ENCODE measurements around the gene ITPKB.

The ITPKB gene

DNA sequence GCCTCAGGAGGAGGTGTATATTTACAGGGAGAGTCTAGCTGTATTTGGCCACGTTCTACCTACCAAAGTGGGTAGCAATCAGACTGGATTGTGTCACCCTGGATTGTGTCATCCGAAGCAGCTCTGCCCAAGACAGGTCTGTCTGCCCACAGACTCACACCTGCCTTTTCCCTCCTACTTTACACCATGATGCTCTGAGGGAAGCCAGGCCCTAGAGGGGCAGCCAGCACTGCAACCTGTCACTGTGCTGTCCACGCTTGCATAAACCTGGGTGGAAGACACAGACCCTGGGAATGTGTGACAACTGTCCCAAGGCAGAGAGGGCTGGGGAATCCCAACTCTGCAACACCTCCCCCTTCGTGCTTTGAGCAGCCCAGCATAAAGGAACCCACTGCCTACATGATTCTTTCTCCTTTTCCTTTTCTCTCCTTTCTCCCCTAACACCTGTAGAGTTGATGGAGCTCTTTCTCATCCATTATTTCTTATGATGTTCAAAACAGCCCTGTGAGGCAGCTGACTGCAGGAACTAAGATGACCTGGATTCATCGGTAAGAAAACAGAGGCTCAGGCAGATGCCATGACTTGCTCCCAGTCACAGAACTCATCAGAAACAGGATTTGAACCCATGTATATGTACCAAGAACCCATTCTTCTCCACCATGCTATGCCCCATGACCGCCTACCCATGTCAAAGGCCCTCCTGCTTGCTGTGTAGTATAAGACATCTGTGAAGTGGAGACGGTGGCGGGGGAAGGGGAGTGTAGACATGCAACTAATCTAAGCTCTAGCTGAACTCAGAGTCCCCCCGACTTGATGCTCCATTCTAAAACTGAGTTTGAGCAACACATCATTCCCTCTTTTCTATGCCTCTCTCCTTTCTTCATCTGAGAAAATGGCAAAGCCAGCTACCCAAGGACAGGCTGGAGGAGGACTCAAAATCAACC, 55.9 kb downstream of the ITPKB start:
- no peak for DNase-seq

DNA sequence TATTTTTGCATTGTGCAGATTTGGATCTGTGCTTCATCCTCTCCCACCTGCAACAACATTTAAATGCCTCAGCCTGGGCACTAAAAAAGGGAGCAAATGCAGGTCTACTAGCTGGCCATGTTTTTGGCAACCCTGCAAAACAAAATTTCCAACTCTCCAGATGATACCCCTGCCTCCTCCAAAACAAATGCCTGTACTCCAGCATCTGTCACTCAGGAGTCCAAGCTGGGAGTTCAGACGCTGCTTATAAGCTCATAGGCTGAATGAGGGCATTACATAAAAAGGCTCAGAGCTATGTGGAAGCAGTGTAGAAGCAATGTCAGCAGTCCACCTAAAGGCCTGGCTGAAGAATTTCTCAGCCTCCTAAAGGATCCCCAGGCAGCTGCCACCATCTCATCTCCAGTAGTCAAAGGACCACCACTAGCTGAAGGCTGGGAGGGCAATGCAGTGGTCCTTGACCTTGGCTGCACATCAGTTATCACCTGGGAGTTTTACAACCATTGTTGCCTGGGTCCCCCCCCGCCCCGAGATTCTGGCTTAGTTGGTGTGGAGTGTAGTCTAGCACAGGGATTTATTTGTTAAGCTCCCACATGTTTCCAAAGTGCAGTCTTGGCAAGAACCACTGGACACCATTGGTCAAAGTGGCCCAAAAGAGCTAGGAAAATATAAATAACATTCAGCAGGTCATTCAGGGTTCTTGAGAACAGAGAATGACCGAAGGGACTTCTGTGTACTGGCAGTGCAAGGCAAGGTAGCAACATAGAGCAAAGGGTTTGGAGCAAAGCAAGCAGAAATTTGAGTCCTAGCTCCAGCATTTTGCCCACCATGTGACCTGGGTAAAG, 57.2 kb downstream of the ITPKB start:
- no peak for DNase-seq

DNA sequence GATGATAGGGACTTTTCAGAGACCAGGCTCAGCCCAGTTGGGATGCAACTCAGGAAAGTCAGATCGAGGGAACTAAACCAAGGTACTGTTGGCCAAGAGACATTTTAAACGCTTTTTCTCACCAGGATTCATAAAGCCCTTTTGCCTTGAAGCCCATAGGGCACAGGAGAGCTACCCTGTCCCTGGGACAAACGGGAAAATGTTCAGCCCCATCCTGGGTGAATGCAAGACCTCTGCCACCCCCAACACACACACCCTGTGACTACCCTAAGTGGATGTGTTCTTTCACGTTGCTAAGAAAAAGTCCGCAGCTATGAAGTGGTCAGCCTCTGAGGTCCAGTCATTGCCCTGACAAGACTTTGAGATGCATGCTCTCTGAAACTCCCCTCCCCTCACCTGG, 58.4 kb downstream of the ITPKB start:
- no peak for DNase-seq

DNA sequence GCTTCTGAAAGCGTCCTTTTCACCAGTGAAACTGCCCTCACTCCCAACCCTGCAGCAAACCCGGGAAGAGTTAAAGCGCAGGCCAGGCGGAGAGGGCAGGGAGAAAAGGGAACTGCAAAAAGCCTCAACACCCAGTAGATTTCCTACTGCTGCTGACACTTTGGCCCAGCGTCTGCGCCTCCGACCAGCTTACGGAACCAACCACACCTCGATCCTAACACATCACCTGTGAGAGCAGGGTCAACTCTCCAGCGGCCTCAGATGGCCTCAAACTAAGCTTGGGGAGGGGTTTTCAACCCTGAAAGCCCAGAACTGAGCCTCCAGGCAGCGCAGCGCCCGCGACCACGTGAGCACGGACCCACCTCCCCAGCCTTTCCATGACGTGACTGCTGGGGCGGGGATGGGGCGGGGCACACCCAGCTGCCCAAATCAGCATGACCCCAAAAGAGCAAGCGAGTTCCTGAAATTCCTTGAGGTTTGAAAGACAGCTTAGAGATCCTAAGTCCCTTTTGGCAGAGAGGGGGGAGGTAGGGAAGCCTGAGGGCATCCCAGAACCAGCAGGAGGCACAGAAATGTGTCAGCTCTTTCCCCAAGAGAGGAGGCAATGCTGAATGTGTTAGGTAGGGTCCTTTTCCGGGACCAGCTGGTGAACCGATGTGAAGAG, 59.1 kb downstream of the ITPKB start:
- no peak for DNase-seq

DNA sequence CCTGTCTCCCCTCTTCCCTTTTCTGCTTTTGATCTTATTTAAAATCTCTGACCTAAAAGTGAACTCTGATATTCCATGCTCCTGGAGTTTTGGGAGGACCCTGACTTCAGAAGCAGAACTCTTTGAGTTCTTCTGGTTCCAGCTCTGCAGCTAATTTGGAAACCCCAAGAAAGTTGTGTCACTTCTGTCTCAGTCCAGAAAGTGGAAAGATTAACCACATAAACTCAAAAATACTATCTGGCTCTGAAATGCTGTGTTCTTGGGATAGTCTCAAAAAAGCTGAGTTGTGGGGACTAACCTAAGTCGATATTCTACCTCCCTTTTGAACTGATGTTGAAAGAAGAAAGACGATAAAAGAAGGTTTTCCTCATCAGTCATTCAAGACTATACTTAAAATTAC, 59.8 kb downstream of the ITPKB start:
- DNase-seq = no peak

DNA sequence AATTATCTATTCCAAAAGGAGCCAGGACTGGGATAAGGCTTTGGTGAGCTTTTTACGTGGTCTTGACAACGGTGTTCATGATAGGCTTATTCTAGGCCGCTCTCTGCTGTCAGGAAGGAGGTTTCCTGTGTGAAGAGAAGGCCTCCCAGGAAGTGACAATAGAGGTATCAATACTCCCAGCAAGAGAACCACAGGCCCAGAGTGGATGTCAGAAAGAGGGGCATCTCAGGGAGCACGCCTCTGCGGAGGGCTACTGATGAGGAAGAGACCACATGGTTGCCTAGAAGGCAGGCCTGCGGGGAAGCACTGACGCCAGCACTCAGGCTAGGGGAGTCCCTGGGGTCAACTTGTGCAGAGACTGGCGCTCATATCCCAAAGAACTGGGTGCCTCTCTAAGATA, 60.4 kb downstream of the ITPKB start:
- DNase-seq = no peak

DNA sequence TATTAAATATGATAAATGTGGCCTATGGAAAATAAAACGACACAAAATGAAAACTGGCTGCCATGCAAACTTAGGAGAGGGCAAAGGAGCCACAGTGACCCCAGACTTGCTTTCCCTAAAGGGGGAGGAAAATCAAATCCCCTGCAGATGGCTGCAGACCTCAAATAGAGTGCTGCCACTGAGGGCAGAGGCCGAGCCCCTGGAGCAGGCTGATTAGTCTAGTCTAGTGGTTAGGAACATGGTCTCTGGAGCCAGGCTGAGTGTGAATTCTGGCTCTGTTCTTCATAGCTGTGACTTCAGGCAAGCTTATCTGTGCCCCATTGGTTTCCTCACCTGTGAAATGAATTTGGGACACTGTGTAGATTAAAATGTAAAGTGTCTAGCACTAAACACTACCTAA, 60.8 kb downstream of the ITPKB start:
- no peak for DNase-seq

DNA sequence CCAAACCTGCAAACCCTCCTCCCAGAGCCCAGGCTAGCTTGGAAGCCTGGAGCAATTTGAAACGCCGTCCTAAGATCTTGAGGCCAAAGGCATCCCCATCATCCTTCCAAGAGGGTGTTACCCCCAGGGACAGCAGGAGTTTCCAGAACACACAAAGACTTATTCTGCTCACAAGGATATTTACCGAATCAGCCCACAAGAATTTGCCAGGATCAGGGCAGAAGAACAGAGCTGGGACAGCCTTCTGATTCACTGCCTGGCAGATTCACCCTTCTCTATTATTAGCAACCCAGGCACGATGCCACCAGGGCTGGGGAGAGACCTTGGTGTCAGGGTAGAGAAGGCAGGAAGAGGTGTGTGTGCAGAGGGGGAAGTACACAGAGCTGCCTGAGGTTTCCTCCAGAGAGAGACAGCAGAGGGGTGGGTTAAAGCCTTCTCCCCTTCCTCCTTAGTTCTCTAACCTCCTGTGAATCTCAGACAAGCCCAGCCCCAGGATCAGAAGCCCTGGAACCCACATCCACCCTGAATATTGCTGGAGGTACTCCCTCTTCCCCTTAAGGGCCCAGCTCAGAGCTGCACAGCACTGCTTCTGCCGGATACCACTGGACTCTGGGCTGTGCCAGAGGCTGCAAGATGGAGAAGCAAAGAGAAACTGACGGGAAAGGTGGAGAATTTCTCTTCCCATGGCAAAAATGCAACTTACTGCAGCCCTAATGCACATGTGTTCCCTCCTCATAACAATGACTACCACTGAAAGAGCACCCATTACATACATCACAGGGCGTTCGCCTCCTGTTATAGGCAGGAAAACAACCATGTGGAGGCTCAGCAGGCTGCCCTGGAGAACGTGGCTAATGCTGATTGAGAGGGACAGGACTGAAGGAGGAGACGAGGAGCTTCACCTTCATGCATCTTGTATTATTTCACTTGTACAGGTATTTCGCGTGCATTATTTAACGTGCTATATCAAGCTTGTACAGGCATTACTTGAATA, 61.8 kb downstream of the ITPKB start:
- no peak for DNase-seq

DNA sequence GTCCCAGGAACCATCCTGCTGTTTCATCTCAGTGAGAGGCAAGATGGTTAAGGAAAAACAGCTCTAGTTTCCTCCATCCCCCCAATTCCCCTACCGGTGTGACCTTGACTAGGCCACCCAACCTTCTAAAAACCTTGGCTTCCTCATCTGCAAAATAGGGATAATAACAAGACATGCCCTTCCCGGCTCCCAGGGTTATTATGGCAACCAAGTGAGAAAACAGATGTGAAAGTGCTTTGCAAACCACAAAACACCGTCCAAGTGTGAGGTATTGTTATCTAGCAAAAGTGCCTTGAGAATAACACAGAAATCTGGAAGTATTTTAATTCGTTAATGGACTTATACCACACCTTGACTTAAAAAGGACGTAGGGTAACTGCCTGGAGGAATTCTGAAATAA, 62.7 kb downstream of the ITPKB start:
- DNase-seq = no peak

DNA sequence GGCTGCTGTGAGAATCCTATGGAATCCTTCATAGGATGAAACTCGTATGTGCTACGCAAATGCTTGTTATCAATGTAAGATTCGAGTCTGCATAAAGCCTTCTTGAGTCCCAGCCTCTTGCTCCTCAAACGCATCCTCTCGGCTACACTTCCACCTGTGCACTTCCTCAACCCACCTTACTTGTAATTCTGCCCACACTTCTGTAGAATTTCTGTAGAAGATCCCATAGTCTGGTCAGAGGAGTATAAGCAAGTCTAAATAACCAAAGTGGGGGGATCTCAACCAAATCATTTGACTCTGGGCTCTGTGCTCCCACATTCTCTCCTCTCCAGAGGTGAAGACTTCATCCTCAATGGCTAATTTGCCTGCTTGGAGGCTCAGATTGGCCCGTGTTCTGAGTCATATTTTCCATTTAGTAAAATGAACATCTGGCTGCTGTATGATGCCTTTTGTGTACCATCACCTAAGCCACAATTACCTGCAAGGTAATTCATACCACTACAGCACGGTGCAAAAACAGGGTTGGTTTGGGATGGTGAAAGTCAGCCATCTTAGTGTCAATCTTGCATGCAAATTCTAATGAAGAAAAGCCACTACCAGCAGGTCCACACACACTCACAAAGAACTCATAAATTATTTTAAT, 63.2 kb downstream of the ITPKB start:
- no peak for DNase-seq

DNA sequence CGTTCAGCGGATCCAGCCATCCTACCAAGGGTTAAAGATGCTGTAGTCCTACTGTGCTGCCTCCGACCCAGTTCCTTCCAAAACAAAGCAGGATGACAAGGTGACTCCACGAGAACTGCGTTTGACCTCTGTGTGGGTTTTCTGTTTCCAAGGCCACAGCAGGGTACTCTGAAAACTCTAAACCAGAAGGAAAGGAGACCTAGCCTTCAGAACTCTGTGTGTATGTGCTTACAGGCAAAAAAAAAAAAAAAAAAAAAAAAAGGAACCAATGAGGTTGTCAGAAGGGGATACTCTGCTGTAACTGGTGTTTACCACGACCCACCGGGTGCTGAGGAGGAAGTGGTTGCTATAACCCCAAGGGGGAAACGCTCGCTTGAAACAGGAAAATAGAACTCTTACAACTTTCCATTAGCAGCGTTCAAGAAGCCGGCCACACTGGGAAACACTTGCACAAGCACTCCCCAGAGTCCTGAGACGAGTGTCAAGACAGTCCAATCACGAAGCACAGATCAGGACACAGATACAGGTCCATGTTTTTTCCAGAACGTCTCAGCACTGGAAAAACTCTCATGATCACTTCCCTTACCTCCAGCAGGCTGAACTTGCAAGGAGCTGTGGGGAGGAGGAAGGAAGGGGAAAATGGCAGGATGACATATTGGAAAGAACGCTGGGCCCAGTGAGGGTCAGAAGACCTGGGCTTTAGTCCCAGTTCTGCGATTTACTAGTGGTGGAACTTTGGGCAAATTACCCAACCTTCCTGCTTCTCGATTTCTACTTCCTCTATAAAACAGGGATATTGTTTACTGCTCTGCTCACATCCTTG, 64.0 kb downstream of the ITPKB start:
- DNase-seq = no peak

DNA sequence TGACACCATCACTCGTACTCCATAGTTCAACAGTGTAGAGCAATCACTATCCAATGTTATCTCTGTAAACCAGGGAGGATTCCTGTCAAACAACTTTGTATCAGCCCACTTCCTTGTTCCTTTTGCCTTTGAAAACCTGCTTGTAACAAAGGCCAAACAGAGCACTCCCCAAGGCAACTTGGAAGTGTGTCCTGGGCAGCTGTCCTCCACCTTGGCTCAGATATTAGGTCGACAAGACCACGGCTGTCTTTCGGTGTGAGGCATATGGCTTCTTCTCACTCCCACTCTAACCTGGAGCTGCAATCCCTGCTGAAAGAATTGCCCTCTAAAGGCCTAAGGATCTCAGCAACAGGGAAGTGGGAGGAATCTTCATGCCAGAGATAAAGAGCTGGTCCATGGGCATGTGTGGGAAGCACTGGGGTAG, 66.7 kb downstream of the ITPKB start:
- no peak for DNase-seq

DNA sequence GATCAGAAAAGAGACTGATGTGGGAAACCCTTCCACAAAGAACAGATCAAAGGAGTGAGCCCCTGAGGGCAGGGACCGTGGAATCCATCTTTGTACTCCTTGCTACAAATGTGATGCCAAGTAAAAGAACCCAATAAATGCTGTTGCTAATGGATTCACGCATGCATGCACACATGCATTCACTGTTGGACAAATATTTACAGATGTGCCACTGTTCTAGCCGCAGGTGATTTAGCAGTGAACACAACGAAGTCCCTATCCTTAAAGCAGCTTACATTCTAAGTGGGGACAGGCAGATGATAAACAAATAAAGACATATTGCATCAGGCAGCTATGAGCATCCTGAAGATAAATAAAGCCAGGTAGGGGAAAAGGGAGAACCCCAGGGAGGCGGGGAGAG, 67.8 kb downstream of the ITPKB start:
- no peak for DNase-seq

DNA sequence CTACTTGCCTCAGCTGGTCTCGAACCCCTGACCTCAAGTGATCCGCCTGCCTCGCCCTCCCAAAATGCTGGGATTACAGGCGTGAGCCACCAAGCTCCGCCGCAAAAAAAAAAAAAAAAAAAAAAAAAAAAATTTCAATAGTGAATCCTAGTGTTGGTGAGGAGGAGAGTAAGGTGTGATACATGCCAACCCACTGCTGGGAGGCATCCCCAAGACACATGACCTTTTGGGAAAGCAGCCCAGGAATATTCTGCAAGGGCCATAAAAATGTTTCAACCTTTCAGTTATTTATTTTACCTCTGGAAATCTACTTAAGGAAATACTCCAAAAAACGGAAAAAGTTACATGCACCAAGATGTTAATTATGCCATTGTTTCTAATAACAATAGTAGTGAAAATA, 69.0 kb downstream of the ITPKB start:
- no peak for DNase-seq

DNA sequence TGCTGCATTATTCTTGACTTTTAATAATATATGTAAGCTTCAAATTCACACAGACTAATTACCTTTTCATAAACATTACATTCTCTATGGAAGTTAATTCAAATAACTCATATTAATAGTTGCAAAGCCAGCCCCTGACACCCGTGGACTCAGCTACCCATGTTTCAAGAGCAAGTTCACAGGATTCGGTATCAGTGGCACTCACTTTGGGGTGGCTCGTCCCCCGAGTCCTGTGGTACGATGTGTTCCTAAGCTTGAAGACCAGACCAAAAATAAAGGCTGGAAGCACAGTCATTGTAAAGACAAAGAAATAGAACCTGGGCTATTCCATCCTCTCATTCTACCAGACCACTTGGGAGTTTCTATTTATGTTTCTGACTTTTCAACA, 70.9 kb downstream of the ITPKB start:
- DNase-seq = no peak

DNA sequence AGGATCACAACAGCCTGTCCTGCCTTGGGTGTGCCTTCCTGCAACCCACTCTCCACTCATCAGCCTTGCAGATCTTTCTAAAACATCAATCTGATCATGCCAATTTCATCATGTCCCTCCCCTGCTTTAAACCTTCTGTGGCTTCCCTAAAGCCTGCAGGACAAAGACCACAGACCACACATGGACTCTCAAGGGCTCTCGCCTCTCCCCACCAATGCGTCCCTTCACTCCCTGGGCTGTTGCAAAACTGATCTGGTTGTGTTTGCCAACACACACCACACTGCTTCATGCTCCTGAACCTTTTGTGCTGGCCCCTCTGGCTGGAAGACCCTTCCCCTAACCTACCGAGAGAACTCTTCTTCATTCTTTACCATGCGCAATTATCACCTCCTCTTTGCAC, 72.4 kb downstream of the ITPKB start:
- no peak for DNase-seq

DNA sequence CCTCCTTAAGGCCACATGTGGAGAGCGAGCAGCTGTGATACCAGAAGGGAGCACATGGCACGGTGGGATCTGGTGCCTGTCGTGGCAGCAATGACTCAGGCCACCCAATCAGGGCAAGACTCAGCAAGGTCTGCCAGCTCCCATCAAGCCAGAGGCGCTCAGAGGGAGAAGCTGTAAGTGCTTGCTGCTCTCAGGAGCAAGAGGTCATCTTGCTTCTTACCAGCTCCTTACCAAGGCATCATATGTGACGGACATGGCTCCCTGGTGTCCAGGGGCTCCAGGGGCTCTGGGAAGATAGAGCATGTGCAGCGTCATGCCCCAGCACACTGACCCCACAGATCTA, 72.9 kb downstream of the ITPKB start:
- DNase-seq = no peak

DNA sequence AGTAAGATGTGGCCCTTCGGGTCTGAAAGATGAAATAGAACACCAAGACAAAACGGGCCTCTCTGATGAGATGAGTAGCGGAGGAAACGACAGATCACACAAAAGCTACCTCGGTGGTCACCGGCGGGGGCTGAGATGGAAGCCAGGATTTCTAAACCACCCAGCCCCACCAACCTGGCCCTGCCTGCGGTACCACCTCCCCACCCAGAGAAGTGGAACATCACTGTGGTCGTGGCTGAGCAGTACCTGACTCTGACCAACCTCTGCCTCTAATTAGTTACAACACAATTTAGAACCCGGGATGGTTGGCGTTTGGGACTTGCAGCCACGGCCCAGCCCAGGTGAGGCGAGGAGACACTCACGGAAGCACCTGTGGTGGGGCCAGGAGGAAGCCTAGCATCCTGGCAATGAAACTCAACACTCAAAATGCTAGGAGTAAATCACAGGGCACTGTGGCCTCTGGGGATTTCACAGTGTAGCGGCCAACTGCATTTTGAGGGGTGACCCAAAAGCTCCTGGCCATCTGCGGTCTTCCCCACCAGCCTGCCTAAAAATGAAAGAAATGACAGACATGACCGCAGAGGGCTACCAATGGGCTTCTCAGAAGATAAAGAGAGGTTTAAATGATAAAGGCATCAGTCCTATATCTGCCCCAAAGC, 73.4 kb downstream of the ITPKB start:
- no peak for DNase-seq

DNA sequence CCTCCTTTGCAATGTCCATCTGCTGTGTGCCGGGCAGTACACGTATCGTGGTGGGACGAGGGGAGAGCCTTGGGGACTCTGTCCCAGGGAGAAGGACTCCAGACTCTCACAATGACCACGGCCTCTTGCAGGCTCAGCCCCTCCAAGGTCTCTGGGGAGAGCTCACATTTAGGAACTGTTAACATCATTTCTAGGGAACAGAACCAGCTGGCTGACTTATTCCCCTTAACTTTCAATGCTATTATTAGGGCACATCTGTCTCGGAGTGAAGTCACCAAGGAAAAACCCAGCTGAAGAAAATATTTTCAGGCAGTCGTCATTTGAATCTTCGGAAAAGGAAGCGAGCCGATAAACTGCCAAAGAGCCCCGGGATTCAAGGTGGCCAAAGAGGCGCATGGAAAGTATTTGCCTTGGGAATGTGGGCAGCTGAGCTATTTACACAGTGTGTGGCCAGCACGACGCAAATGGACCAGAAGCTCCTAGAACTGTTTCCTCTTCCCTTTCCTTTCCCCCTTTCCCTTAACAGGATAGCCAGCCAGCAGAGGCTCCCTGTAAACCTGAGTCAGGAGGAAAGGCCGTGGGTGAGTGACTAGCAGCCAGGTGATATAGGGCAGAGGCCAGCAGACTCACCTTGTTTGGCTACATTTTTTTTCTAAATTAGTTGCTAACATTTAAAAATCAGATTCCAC, 74.5 kb downstream of the ITPKB start:
- DNase-seq = no peak

DNA sequence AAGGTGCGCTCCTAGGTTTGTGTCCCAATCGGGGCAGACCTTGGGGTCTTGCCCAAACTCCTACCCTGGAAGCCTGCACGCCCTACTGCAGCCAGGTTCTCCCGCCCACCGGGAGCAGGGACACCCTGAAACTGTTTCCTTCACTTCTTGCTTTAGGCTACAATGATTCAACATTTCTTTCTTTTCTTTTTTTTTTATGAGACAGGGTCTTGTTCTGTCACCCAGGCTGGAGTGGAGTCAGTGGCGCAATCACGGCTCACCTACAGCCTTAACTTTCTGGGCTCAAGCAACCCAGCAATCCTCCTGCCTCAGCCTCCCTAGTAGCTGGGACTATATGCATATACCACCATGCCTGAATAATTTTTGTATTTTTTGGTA, 75.8 kb downstream of the ITPKB start:
- DNase-seq = no peak

Measured in NCI-H2171 (cell line).